HFFc6 (cell line): ENCODE results near the gene NME5. TPM values are rescaled to one million over a fixed set of nuclear protein-coding genes. Genes with fewer than 3 reads are reported as not detected.
"Not testable (repeated sequence)": the region's sequence is repeated elsewhere in the genome, so short reads cannot be mapped to it uniquely, and the experiment has no call there.

Experiments
- DNase-seq: peaks from one replicate; pipeline ENCODE4 v3.0.0-alpha.2; 2018
- H3K27ac Mint-ChIP-seq: 2 replicates; pipeline ENCODE4 v1.8.0; 2020; ENCODE audit warnings: mild to moderate bottlenecking, mixed read lengths
- H3K27me3 Mint-ChIP-seq: 2 replicates; pipeline ENCODE4 v1.8.0; 2021; ENCODE audit warnings: mild to moderate bottlenecking, moderate library complexity, mixed read lengths; ENCODE audit not compliant: insufficient read depth
- H3K36me3 Mint-ChIP-seq: 2 replicates; pipeline ENCODE4 v1.8.0; 2021; ENCODE audit warnings: low read depth, mixed read lengths
- H3K4me1 Mint-ChIP-seq: 2 replicates; pipeline ENCODE4 v1.8.0; 2020; ENCODE audit warnings: low read depth, mixed read lengths
- H3K4me3 Mint-ChIP-seq: 2 replicates; pipeline ENCODE4 v1.8.0; 2020; ENCODE audit warnings: mild to moderate bottlenecking, moderate library complexity, mixed read lengths
- H3K9me3 Mint-ChIP-seq: 2 replicates; pipeline ENCODE4 v1.8.0; 2020; ENCODE audit warnings: mild to moderate bottlenecking, mixed read lengths
- total RNA-seq, 6 experiments: library from RNA; stranded (reverse); fragmentation: NEBNext Ultra II Directional; extraction: Animal tissue kit (Norgen Biotek cat#: 25700); gene quantifications; 2 replicates in 1 of 6; 3 replicates in 5 of 6; pipeline ENCODE4 v1.2.3, GENCODE V29; 2021
- TF ChIP-seq, protein P1 (sequence below): fragments of 200-600 bp; sonication (generic); IDR thresholded peaks from 2 replicates; pipeline ENCODE4 v1.5.0; 2021; ENCODE audit warnings: antibody characterized with exemption, mild to moderate bottlenecking

NME5 gene
- total RNA-seq, 6 experiments from 2014 or later: 0.21 to 0.84 (median 0.42) TPM

DNA sequence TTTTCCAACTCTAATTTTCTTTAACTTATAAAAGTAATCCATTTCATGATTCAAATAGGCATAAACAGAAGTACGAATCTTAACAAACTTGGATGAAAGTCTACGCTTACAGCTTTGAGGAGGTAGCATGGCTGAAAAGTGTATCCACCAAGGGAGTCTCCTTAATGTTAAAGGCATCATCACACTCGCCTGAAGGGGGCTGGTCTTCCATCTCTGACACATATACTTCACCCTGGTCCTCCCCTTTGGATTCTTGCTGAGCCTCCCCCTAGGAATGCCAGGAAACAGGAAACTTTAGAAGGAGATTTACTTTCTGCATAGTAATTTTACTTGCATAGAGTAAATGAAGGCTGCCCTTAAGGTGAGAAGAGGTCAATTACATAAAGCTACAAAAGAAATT is 10.3 kb upstream of the NME5 start:
- Mint-ChIP-seq H3K4me3 (no peak overlapping the region), H3K9me3 (no peaks in the 10 kb centered on the region), H3K27ac (no peak overlapping the region), H3K4me1 (peaks cover 11% of the 10 kb centered on the region), H3K36me3 (no peaks in the 10 kb centered on the region), H3K27me3 (no peaks in the 10 kb centered on the region; the same call in 1 of the 2 replicates)
- TF ChIP-seq, protein P1, sequence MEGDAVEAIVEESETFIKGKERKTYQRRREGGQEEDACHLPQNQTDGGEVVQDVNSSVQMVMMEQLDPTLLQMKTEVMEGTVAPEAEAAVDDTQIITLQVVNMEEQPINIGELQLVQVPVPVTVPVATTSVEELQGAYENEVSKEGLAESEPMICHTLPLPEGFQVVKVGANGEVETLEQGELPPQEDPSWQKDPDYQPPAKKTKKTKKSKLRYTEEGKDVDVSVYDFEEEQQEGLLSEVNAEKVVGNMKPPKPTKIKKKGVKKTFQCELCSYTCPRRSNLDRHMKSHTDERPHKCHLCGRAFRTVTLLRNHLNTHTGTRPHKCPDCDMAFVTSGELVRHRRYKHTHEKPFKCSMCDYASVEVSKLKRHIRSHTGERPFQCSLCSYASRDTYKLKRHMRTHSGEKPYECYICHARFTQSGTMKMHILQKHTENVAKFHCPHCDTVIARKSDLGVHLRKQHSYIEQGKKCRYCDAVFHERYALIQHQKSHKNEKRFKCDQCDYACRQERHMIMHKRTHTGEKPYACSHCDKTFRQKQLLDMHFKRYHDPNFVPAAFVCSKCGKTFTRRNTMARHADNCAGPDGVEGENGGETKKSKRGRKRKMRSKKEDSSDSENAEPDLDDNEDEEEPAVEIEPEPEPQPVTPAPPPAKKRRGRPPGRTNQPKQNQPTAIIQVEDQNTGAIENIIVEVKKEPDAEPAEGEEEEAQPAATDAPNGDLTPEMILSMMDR: no peak; the same call in 1 of the 2 replicates
- no peak for DNase-seq

DNA sequence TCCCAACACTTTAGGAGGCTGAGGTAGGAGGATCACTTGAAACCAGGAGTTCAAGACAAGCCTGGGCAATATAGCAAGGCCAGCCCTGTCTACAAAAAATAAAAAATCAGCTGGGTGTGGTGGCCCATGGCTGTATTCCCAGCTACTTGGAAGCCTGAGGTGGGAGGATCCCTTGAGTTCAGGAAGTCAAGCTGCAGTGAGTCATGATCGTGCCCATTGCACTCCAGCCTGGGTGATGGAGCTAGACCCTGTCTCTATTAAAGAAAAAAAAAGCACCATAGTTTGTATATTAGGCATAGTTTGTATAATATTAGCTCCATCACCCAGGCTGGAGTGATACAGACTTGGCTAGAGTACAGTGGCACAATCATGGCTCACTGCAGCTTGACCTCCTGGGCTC is 9.6 kb upstream of the NME5 start:
- H3K9me3 Mint-ChIP-seq: no peaks in the 10 kb centered on the region
- DNase-seq: peak; percentile 49
- H3K4me1 Mint-ChIP-seq: peaks cover 11% of the 10 kb centered on the region
- H3K36me3 Mint-ChIP-seq: no peaks in the 10 kb centered on the region
- H3K27me3 Mint-ChIP-seq: no peaks in the 10 kb centered on the region
- TF ChIP-seq, protein P1: no peak
- no peak overlapping the region for H3K27ac Mint-ChIP-seq
- no peak overlapping the region for H3K4me3 Mint-ChIP-seq

DNA sequence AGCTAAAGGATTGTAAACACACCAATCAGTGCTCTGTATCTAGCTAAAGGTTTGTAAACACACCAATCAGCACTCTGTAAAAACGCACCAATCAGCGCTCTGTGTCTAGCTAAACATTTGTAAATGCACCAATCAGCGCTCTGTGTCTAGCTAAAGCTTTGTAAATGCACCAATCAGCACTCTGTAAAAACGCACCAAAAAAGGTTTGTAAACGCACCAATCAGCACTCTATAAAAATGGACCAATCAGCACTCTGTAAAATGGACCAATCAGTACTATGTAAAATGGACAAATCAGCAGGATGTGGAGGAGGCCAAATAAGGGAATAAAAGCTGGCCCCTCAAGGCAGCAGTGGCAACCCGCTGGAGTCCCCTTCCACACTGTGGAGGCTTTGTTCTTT is 4.3 kb upstream of the NME5 start:
- not testable (repeated sequence) for H3K36me3 Mint-ChIP-seq, H3K27ac Mint-ChIP-seq, H3K9me3 Mint-ChIP-seq, DNase-seq, H3K4me3 Mint-ChIP-seq, H3K4me1 Mint-ChIP-seq, H3K27me3 Mint-ChIP-seq

DNA sequence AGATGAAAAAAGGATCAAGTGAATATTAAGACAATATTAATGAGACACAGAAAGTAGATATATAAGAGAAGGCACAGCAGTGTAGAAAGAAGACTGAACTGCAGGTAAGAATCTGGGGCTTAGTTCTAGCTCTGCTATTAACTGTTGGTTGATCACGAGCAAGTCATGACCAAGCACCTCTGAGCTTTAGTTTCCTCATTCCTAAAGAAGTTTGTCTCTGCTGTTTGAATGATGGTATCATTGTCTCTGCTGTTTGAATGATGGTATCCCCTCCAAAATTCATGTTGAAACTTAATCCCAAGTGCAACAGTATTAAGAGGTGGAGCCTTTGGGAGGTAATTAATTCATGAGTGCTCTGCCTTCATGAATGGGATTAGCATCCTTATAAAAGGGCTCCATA is 2.5 kb upstream of the NME5 start:
- no peak overlapping the region for H3K4me3 Mint-ChIP-seq
- TF ChIP-seq, protein P1: no peak
- DNase-seq: no peak
- no peaks in the 10 kb centered on the region; the same call in 1 of the 2 replicates for H3K27me3 Mint-ChIP-seq
- no peaks in the 10 kb centered on the region for H3K36me3 Mint-ChIP-seq
- H3K27ac Mint-ChIP-seq: no peak overlapping the region
- H3K9me3 Mint-ChIP-seq: no peaks in the 10 kb centered on the region
- no peaks in the 10 kb centered on the region for H3K4me1 Mint-ChIP-seq

DNA sequence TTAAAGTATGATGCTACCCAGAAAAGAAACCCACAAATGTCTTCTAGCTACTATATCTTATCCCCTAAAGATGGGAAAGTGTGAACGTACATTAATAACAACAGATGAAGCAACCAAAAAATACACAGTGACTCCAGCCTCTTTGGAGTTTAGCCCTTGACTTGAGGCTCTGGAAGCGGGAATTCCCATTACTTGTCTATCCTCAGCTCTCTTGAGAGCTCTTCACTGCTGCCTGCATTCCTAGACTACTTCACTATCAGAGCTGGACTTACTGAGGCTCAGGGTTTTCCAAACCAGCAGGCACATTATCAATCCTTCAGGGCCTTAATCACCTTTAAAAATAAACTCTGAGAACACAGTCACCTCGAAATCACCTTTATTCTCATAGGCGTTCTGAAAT is 1.0 kb upstream of the NME5 start:
- no peaks in the 10 kb centered on the region for H3K4me1 Mint-ChIP-seq
- no peaks in the 10 kb centered on the region for H3K9me3 Mint-ChIP-seq
- H3K27me3 Mint-ChIP-seq: no peaks in the 10 kb centered on the region; the same call in 1 of the 2 replicates
- no peaks in the 10 kb centered on the region for H3K36me3 Mint-ChIP-seq
- no peak overlapping the region for H3K4me3 Mint-ChIP-seq
- TF ChIP-seq, protein P1: no peak
- H3K27ac Mint-ChIP-seq: no peak overlapping the region
- DNase-seq: no peak

DNA sequence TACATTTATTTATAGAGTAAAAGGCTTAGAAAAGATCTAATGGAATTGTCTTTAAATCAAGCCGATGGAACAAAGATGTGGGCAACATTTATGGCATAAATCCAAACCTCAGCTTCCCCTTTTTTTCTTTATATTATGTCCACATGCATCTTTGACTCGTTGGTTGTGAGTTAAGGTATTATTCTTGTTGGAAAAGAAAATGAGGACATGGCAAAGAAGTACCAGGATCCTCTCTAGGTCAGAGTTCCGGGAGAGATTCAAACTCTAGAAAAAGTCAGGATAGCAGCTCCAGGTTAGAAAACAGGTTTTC is 508 bp upstream of the NME5 start:
- Mint-ChIP-seq H3K27ac (no peak overlapping the region), H3K4me1 (no peaks in the 10 kb centered on the region), H3K9me3 (no peaks in the 10 kb centered on the region), H3K4me3 (peak overlapping the region; percentile 72; the same call in 1 of the 2 replicates), H3K36me3 (no peaks in the 10 kb centered on the region), H3K27me3 (no peaks in the 10 kb centered on the region; the same call in 1 of the 2 replicates)
- DNase-seq: no peak
- TF ChIP-seq, protein P1: no peak
